Measurements from ENCODE around the gene DDX27. TPM values are rescaled to one million over a fixed set of nuclear protein-coding genes. Genes with fewer than 3 reads are reported as not detected.

The DDX27 gene
- polyA plus RNA-seq, 1 of the 3 experiments (the other 2 are of a cell fraction): 51.9 TPM

DNA sequence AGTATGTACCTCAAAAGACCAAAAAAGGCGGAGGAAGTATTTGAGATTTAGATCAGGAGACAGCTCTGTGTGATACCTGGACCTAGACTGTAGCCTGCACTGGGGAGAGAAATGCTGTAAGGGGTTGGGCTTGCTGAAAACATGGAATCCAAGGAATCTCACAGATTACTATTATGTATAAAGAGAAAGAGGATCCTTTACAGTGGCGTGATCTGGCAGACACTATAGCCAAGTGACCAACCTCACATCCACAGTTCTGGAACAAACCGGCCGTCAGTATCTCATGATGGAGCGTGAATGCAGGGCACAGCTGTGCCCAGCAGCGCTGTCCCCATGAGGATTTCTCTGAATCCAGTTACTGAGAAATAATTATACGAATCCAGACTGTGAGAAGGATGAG lies 12.3 kb downstream of the DDX27 start (continued):
- TF ChIP-seq, protein P1, sequence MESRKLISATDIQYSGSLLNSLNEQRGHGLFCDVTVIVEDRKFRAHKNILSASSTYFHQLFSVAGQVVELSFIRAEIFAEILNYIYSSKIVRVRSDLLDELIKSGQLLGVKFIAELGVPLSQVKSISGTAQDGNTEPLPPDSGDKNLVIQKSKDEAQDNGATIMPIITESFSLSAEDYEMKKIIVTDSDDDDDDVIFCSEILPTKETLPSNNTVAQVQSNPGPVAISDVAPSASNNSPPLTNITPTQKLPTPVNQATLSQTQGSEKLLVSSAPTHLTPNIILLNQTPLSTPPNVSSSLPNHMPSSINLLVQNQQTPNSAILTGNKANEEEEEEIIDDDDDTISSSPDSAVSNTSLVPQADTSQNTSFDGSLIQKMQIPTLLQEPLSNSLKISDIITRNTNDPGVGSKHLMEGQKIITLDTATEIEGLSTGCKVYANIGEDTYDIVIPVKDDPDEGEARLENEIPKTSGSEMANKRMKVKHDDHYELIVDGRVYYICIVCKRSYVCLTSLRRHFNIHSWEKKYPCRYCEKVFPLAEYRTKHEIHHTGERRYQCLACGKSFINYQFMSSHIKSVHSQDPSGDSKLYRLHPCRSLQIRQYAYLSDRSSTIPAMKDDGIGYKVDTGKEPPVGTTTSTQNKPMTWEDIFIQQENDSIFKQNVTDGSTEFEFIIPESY (IDR thresholded peaks at IDR 0.05; ENCODE audit: borderline replicate concordance, low read depth): no peak

DNA sequence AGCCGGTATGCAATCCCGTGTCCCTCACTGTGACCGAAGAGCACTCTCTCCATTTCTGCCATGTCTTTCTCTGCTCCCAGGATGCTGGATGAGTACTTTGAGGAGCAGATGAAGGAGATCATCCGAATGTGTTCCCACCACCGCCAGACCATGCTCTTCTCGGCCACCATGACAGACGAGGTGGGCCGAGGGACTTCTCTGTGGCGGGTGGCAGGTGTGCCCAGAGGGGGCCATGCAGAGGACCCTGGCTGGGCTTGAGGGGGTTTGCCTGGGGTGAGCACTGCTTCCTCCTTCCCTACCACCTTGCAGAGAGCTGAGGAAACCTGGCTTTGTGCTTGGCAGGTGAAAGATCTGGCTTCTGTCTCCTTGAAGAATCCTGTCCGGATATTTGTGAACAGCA lies 14.0 kb downstream of the DDX27 start:
- WGBS (ENCODE audit: low lambda C conversion rate): 95% methylated on average over 10 of the region's 10 CpGs
- Histone ChIP-seq H3K4me2 (no peak overlapping the region), H3K27ac (ENCODE audit: low read depth in 2 of 2, low read length in 1 of 2) (no peak overlapping the region), H3K36me3 (replicated peaks in 1 of 2; ENCODE audit: control insufficient read depth in 1 of 2, insufficient read depth in 2 of 2, low read length in 1 of 2) (peaks cover 27 to 63% of the 10 kb centered on the region in 2 experiments), H3K4me1 (ENCODE audit: control insufficient read depth in 1 of 2, insufficient read depth in 2 of 2, low read depth in 1 of 2, low read length in 1 of 2) (no peaks in the 10 kb centered on the region), H3K79me2 (ENCODE audit: insufficient read depth) (no peaks in the 10 kb centered on the region; the same call in 1 of the 2 replicates), H4K20me1 (ENCODE audit: insufficient read depth) (no peaks in the 10 kb centered on the region), H3F3A (replicated peaks; ENCODE audit: insufficient read depth) (no peaks in the 10 kb centered on the region), H2AFZ (ENCODE audit: low read depth) (no peak overlapping the region), H3K9me2 (no peaks in the 10 kb centered on the region), H3K4me3 (ENCODE audit: low read depth in 2 of 2, low read length in 1 of 2) (no peak overlapping the region), H3K9me3 (no peaks in the 10 kb centered on the region), H3K27me3 (ENCODE audit: insufficient read depth) (no peaks in the 10 kb centered on the region), H3K9ac (no peak overlapping the region)
- no peak for DNase-seq
- ChIA-PET POLR2A (no interaction called here), CTCF (interaction anchor here (1.3 kb wide), 1 partner anchor 16 kb away, joined by 3 read pairs; no protein-coding TSS in a partner anchor)
- TF ChIP-seq, protein P2, sequence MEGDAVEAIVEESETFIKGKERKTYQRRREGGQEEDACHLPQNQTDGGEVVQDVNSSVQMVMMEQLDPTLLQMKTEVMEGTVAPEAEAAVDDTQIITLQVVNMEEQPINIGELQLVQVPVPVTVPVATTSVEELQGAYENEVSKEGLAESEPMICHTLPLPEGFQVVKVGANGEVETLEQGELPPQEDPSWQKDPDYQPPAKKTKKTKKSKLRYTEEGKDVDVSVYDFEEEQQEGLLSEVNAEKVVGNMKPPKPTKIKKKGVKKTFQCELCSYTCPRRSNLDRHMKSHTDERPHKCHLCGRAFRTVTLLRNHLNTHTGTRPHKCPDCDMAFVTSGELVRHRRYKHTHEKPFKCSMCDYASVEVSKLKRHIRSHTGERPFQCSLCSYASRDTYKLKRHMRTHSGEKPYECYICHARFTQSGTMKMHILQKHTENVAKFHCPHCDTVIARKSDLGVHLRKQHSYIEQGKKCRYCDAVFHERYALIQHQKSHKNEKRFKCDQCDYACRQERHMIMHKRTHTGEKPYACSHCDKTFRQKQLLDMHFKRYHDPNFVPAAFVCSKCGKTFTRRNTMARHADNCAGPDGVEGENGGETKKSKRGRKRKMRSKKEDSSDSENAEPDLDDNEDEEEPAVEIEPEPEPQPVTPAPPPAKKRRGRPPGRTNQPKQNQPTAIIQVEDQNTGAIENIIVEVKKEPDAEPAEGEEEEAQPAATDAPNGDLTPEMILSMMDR (IDR thresholded peaks at IDR 0.05): no peak
- TF ChIP-seq, protein P1 (IDR thresholded peaks at IDR 0.05; ENCODE audit: borderline replicate concordance, low read depth): no peak
- TF ChIP-seq, protein P3, sequence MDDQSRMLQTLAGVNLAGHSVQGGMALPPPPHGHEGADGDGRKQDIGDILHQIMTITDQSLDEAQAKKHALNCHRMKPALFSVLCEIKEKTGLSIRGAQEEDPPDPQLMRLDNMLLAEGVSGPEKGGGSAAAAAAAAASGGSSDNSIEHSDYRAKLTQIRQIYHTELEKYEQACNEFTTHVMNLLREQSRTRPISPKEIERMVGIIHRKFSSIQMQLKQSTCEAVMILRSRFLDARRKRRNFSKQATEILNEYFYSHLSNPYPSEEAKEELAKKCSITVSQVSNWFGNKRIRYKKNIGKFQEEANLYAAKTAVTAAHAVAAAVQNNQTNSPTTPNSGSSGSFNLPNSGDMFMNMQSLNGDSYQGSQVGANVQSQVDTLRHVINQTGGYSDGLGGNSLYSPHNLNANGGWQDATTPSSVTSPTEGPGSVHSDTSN (IDR thresholded peaks at IDR 0.05): no peak
- TF ChIP-seq EP300 (IDR thresholded peaks at IDR 0.05; ENCODE audit: borderline replicate concordance in 1 of 2, low read depth in 1 of 2, low read length in 1 of 2) (no peak), GABPA (IDR thresholded peaks at IDR 0.05; ENCODE audit: low read depth) (no peak), CHD2 (IDR thresholded peaks at IDR 0.05; ENCODE audit: low read length, partially characterized antibody) (no peak), TCF12 (IDR thresholded peaks at IDR 0.05) (no peak), RXRA (IDR thresholded peaks at IDR 0.05; ENCODE audit: borderline replicate concordance, low read depth) (no peak), FOXJ3 (CRISPR knock-in tag; IDR thresholded peaks at IDR 0.05) (no peak), JUND (IDR thresholded peaks at IDR 0.05) (no peak), MEF2A (IDR thresholded peaks at IDR 0.05; ENCODE audit: borderline replicate concordance, low read depth) (no peak)
- TF ChIP-seq, protein P4, sequence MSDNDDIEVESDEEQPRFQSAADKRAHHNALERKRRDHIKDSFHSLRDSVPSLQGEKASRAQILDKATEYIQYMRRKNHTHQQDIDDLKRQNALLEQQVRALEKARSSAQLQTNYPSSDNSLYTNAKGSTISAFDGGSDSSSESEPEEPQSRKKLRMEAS (IDR thresholded peaks at IDR 0.05; ENCODE audit: low read depth): no peak
